Memory B cell (primary cell): ENCODE data around the gene SLC37A1.
A peak's percentile ranks its signal among the peaks of the same experiment; 100 is the strongest.

Source experiments
- ATAC-seq: fragments of 150-1000 bp; cut with Tn5 transposase; 2 replicates; pipeline ENCODE4 v1.10.0; 2021; ENCODE audit warnings: low read depth, mild to moderate bottlenecking, moderate library complexity
- DNase-seq, 2 donors: peaks; one replicate each; pipeline ENCODE4 v3.0.0; 2022; ENCODE audit warnings: low spot score in 2 of 2
- H3K27ac Mint-ChIP-seq: one replicate; pipeline ENCODE4 v1.8.0; 2022; ENCODE audit warnings: mild to moderate bottlenecking, moderate library complexity, mixed read lengths
- H3K27me3 Mint-ChIP-seq: one replicate; pipeline ENCODE4 v1.8.0; 2022; ENCODE audit warnings: mixed read lengths
- H3K36me3 Mint-ChIP-seq: one replicate; pipeline ENCODE4 v1.8.0; 2022; ENCODE audit warnings: mild to moderate bottlenecking, mixed read lengths
- H3K4me1 Mint-ChIP-seq: one replicate; pipeline ENCODE4 v1.8.0; 2022; ENCODE audit warnings: mixed read lengths
- H3K4me3 Mint-ChIP-seq: one replicate; pipeline ENCODE4 v1.8.0; 2022; ENCODE audit warnings: mild to moderate bottlenecking, moderate library complexity, mixed read lengths
- H3K9me3 Mint-ChIP-seq: one replicate; pipeline ENCODE4 v1.8.0; 2022; ENCODE audit warnings: mixed read lengths

The SLC37A1 gene

GRCh38 chr21:42473498-42474042 lies 40.1 kb upstream of the SLC37A1 start:
- no peak for DNase-seq
- Mint-ChIP-seq H3K4me3 (no peak overlapping the region), H3K9me3 (no peaks in the 10 kb centered on the region), H3K27ac (peak overlapping the region; percentile 91), H3K27me3 (peaks cover 20% of the 10 kb centered on the region), H3K36me3 (no peaks in the 10 kb centered on the region), H3K4me1 (peaks cover 18% of the 10 kb centered on the region)
- ATAC-seq, result no peak

GRCh38 chr21:42474043-42474831 lies 39.4 kb upstream of the SLC37A1 start:
- ATAC-seq (peak; percentile 96), DNase-seq (peak; percentile 62 to 74)
- Mint-ChIP-seq H3K4me3 (peak overlapping the region; percentile 1), H3K4me1 (peaks cover 16% of the 10 kb centered on the region), H3K9me3 (no peaks in the 10 kb centered on the region), H3K27me3 (peaks cover 20% of the 10 kb centered on the region), H3K27ac (peak overlapping the region; percentile 91), H3K36me3 (no peaks in the 10 kb centered on the region)

GRCh38 chr21:42475036-42475435 lies 38.6 kb upstream of the SLC37A1 start:
- Mint-ChIP-seq H3K36me3 (no peaks in the 10 kb centered on the region), H3K4me3 (no peak overlapping the region), H3K27me3 (peaks cover 20% of the 10 kb centered on the region), H3K9me3 (no peaks in the 10 kb centered on the region), H3K27ac (peak overlapping the region; percentile 91), H3K4me1 (peaks cover 13% of the 10 kb centered on the region)
- ATAC-seq (no peak), DNase-seq (no peak)

GRCh38 chr21:42475526-42476387 lies 37.9 kb upstream of the SLC37A1 start:
- H3K27me3 Mint-ChIP-seq, result peaks cover 20% of the 10 kb centered on the region
- H3K36me3 Mint-ChIP-seq, result no peaks in the 10 kb centered on the region
- ATAC-seq, result no peak
- DNase-seq, result no peak
- H3K4me3 Mint-ChIP-seq, result no peak overlapping the region
- peaks cover 13% of the 10 kb centered on the region for H3K4me1 Mint-ChIP-seq
- peak overlapping the region; percentile 55 for H3K27ac Mint-ChIP-seq
- H3K9me3 Mint-ChIP-seq, result no peaks in the 10 kb centered on the region

GRCh38 chr21:42476388-42477331 lies 37.0 kb upstream of the SLC37A1 start:
- Mint-ChIP-seq H3K27ac (no peak overlapping the region), H3K4me1 (peaks cover 12% of the 10 kb centered on the region), H3K9me3 (no peaks in the 10 kb centered on the region), H3K36me3 (no peaks in the 10 kb centered on the region), H3K4me3 (no peak overlapping the region), H3K27me3 (peaks cover 18% of the 10 kb centered on the region)
- DNase-seq (no peak), ATAC-seq (no peak)

GRCh38 chr21:42478504-42478903 lies 35.1 kb upstream of the SLC37A1 start:
- H3K27ac Mint-ChIP-seq, result no peak overlapping the region
- ATAC-seq, result no peak
- H3K4me3 Mint-ChIP-seq, result no peak overlapping the region
- H3K4me1 Mint-ChIP-seq, result peaks cover 11% of the 10 kb centered on the region
- DNase-seq, result no peak
- H3K36me3 Mint-ChIP-seq, result no peaks in the 10 kb centered on the region
- H3K27me3 Mint-ChIP-seq, result peaks cover 17% of the 10 kb centered on the region
- H3K9me3 Mint-ChIP-seq, result no peaks in the 10 kb centered on the region

- no peaks in the 10 kb centered on the region for H3K9me3 Mint-ChIP-seq
- H3K4me1 Mint-ChIP-seq, result peaks cover 5% of the 10 kb centered on the region
- H3K27me3 Mint-ChIP-seq, result peaks cover 10% of the 10 kb centered on the region
- DNase-seq (no peak), ATAC-seq (no peak)
- H3K4me3 Mint-ChIP-seq, result no peak overlapping the region
- H3K36me3 Mint-ChIP-seq, result no peaks in the 10 kb centered on the region
- H3K27ac Mint-ChIP-seq, result no peak overlapping the region
Measured at GRCh38 chr21:42479582-42479981, 34.1 kb upstream of the SLC37A1 start.

- Mint-ChIP-seq H3K27me3 (peaks cover 7% of the 10 kb centered on the region), H3K27ac (no peak overlapping the region), H3K4me3 (no peak overlapping the region), H3K36me3 (no peaks in the 10 kb centered on the region), H3K4me1 (peaks cover 1% of the 10 kb centered on the region), H3K9me3 (no peaks in the 10 kb centered on the region)
- no peak for ATAC-seq
- DNase-seq, result no peak
Measured at GRCh38 chr21:42480736-42481135, 32.9 kb upstream of the SLC37A1 start.

- H3K36me3 Mint-ChIP-seq, result no peaks in the 10 kb centered on the region
- H3K27ac Mint-ChIP-seq, result no peak overlapping the region
- no peaks in the 10 kb centered on the region for H3K9me3 Mint-ChIP-seq
- H3K4me3 Mint-ChIP-seq, result no peak overlapping the region
- H3K27me3 Mint-ChIP-seq, result peaks cover 9% of the 10 kb centered on the region
- H3K4me1 Mint-ChIP-seq, result no peaks in the 10 kb centered on the region
- ATAC-seq (no peak), DNase-seq (no peak)
Measured at GRCh38 chr21:42481169-42481568, 32.5 kb upstream of the SLC37A1 start.

- peaks cover 4% of the 10 kb centered on the region for H3K9me3 Mint-ChIP-seq
- no peak for DNase-seq
- H3K27ac Mint-ChIP-seq, result no peak overlapping the region
- peaks cover 15% of the 10 kb centered on the region for H3K27me3 Mint-ChIP-seq
- ATAC-seq, result no peak
- peaks cover 2% of the 10 kb centered on the region for H3K36me3 Mint-ChIP-seq
- no peaks in the 10 kb centered on the region for H3K4me1 Mint-ChIP-seq
- H3K4me3 Mint-ChIP-seq, result no peak overlapping the region
Measured at GRCh38 chr21:42484966-42485365, 28.7 kb upstream of the SLC37A1 start.

GRCh38 chr21:42486072-42486471 lies 27.6 kb upstream of the SLC37A1 start:
- H3K4me1 Mint-ChIP-seq, result peaks cover 2% of the 10 kb centered on the region
- H3K27ac Mint-ChIP-seq, result no peak overlapping the region
- no peak for ATAC-seq
- peaks cover 17% of the 10 kb centered on the region for H3K27me3 Mint-ChIP-seq
- DNase-seq, result no peak
- peaks cover 2% of the 10 kb centered on the region for H3K36me3 Mint-ChIP-seq
- H3K4me3 Mint-ChIP-seq, result no peak overlapping the region
- H3K9me3 Mint-ChIP-seq, result peaks cover 4% of the 10 kb centered on the region

- no peak overlapping the region for H3K4me3 Mint-ChIP-seq
- peaks cover 2% of the 10 kb centered on the region for H3K4me1 Mint-ChIP-seq
- no peak for DNase-seq
- ATAC-seq, result no peak
- H3K27ac Mint-ChIP-seq, result peak overlapping the region; percentile 12
- peaks cover 4% of the 10 kb centered on the region for H3K9me3 Mint-ChIP-seq
- peaks cover 2% of the 10 kb centered on the region for H3K36me3 Mint-ChIP-seq
- H3K27me3 Mint-ChIP-seq, result peaks cover 17% of the 10 kb centered on the region
Measured at GRCh38 chr21:42486531-42486930, 27.1 kb upstream of the SLC37A1 start.

GRCh38 chr21:42489006-42489563 lies 24.6 kb upstream of the SLC37A1 start:
- Mint-ChIP-seq H3K4me3 (no peak overlapping the region), H3K4me1 (peaks cover 2% of the 10 kb centered on the region), H3K36me3 (peaks cover 2% of the 10 kb centered on the region), H3K27me3 (peaks cover 20% of the 10 kb centered on the region), H3K9me3 (peaks cover 4% of the 10 kb centered on the region), H3K27ac (no peak overlapping the region)
- no peak for ATAC-seq
- DNase-seq, result no peak
